Bronchial epithelial cell (primary cell): ENCODE results near the gene GLE1. TPM values are rescaled to one million over a fixed set of nuclear protein-coding genes. Genes with fewer than 3 reads are reported as not detected.

Experiments
- DNase-seq: peaks from one replicate; pipeline ENCODE4 v3.0.0-alpha.2; 2010; ENCODE audit warnings: low read depth
- FAIRE-seq: peaks from 2 replicates; lab custom pipeline; 2011; peaks lifted over from hg19 to GRCh38; lab: Jason Lieb, UNC
- H3K27me3 ChIP-seq: 2 replicates; pipeline ENCODE4 v1.5.1; 2011; ENCODE audit warnings: low read length; ENCODE audit not compliant: control insufficient read depth, insufficient read depth
- H3K36me3 ChIP-seq: 2 replicates; pipeline ENCODE4 v1.5.1; 2011; ENCODE audit warnings: low read length; ENCODE audit not compliant: control insufficient read depth, insufficient read depth
- H3K4me3 ChIP-seq: 2 replicates; pipeline ENCODE4 v1.5.1; 2011; ENCODE audit warnings: mild to moderate bottlenecking, low read depth, low read length, control low read depth
- CTCF ChIP-seq: IDR thresholded peaks from 2 replicates; pipeline ENCODE4 v1.5.1; 2011; ENCODE audit warnings: mild to moderate bottlenecking, moderate library complexity, low read length, control low read depth, inconsistent platforms; ENCODE audit not compliant: insufficient read depth, severe bottlenecking
- total RNA-seq: library from RNA; depleted of rRNA; stranded (reverse); fragments of >200 nt; gene quantifications from 2 replicates; pipeline ENCODE4 v1.2.1, GENCODE V29; 2014

GLE1 gene
- total RNA-seq, 1 donor from 2014 or later = 27.1 TPM

- Histone ChIP-seq H3K4me3 (no peak overlapping the region), H3K36me3 (peaks cover 22% of the 10 kb centered on the region), H3K27me3 (no peaks in the 10 kb centered on the region)
- no peak for DNase-seq
- no peak for TF ChIP-seq CTCF
- no peak for FAIRE-seq
Observed at GRCh38 chr9:128529191-128529590, 24.7 kb downstream of the GLE1 start.

- FAIRE-seq (no peak), DNase-seq (no peak)
- no peaks in the 10 kb centered on the region for H3K27me3 ChIP-seq
- no peak for TF ChIP-seq CTCF
- no peak overlapping the region for H3K4me3 ChIP-seq
- peaks cover 16% of the 10 kb centered on the region for H3K36me3 ChIP-seq
Observed at GRCh38 chr9:128532581-128532980, 28.1 kb downstream of the GLE1 start.

GRCh38 chr9:128540634-128541360 lies 36.3 kb downstream of the GLE1 start:
- Histone ChIP-seq H3K36me3 (peaks cover 18% of the 10 kb centered on the region), H3K4me3 (no peak overlapping the region), H3K27me3 (no peaks in the 10 kb centered on the region)
- no peak for FAIRE-seq
- no peak for TF ChIP-seq CTCF
- DNase-seq = no peak

- Histone ChIP-seq H3K4me3 (no peak overlapping the region), H3K36me3 (peaks cover 3% of the 10 kb centered on the region), H3K27me3 (no peaks in the 10 kb centered on the region)
- DNase-seq = no peak
- TF ChIP-seq CTCF = no peak
- FAIRE-seq = no peak
Observed at GRCh38 chr9:128546504-128546903, 42.0 kb downstream of the GLE1 start.

GRCh38 chr9:128548876-128549275 lies 44.4 kb downstream of the GLE1 start:
- no peak overlapping the region for H3K4me3 ChIP-seq
- no peaks in the 10 kb centered on the region for H3K27me3 ChIP-seq
- no peaks in the 10 kb centered on the region for H3K36me3 ChIP-seq
- no peak for FAIRE-seq
- no peak for DNase-seq
- TF ChIP-seq CTCF = no peak

GRCh38 chr9:128550226-128550625 lies 45.7 kb downstream of the GLE1 start:
- no peak for DNase-seq
- Histone ChIP-seq H3K4me3 (no peak overlapping the region), H3K36me3 (no peaks in the 10 kb centered on the region), H3K27me3 (no peaks in the 10 kb centered on the region)
- no peak for FAIRE-seq
- TF ChIP-seq CTCF = no peak
